HEK293 (cell line): ENCODE measurements around the gene FBXO27.

ENCODE experiments used
- ATF2 ChIP-seq: fragments of 450-650 bp; formaldehyde crosslinking; IDR thresholded peaks from 2 replicates; pipeline ENCODE4 v1.5.1; 2016; ENCODE audit warnings: missing biosample characterization, missing genetic modification characterization, low read depth
- CTCF ChIP-seq: fragments of 450-650 bp; formaldehyde crosslinking; IDR thresholded peaks from 2 replicates; pipeline ENCODE4 v1.5.1; 2016; ENCODE audit warnings: missing biosample characterization, missing genetic modification characterization
- HOXA7 ChIP-seq: sonication (generic); formaldehyde crosslinking; IDR thresholded peaks from 2 replicates; pipeline ENCODE4 v1.8.1; 2022; ENCODE audit warnings: missing genetic modification reagents, borderline replicate concordance
- PRDM10 ChIP-seq: fragments of 450-650 bp; formaldehyde crosslinking; IDR thresholded peaks from 2 replicates; pipeline ENCODE4 v1.5.1; 2016; ENCODE audit warnings: missing biosample characterization, missing genetic modification characterization
- SCRT1 ChIP-seq: fragments of 450-650 bp; formaldehyde crosslinking; IDR thresholded peaks from 2 replicates; pipeline ENCODE4 v1.5.1; 2016; ENCODE audit warnings: missing biosample characterization, missing genetic modification characterization, borderline replicate concordance
- YY1 ChIP-seq: fragments of 450-650 bp; formaldehyde crosslinking; IDR thresholded peaks from 2 replicates; pipeline ENCODE4 v1.5.1; 2018; ENCODE audit warnings: missing biosample characterization, missing genetic modification characterization
- ZBTB49 ChIP-seq: fragments of 450-650 bp; formaldehyde crosslinking; IDR thresholded peaks from 2 replicates; pipeline ENCODE4 v1.5.1; 2016; ENCODE audit warnings: missing biosample characterization, missing genetic modification characterization, low read depth
- ZNF146 ChIP-seq: fragments of 450-650 bp; formaldehyde crosslinking; IDR thresholded peaks from 2 replicates; pipeline ENCODE4 v1.5.1; 2016; ENCODE audit warnings: missing biosample characterization, missing genetic modification characterization
- ZNF274 ChIP-seq, 2 experiments: fragments of 200-500 bp in 1 of 2; fragments of 450-650 bp in 1 of 2; sonication (Bioruptor generic) in 1 of 2; formaldehyde crosslinking in 1 of 2; IDR thresholded peaks; 2 replicates each; pipeline versions ENCODE4 v1.5.1 to v1.6.1; 2014 to 2016; ENCODE audit warnings: borderline replicate concordance in 1 of 2, inconsistent platforms in 1 of 2, low read length in 1 of 2, missing biosample characterization in 1 of 2, missing genetic modification characterization in 1 of 2
- ZNF558 ChIP-seq: fragments of 450-650 bp; formaldehyde crosslinking; IDR thresholded peaks from 2 replicates; pipeline ENCODE4 v1.5.1; 2016; ENCODE audit warnings: missing biosample characterization, missing genetic modification characterization
- ZNF596 ChIP-seq: fragments of 450-650 bp; IDR thresholded peaks from 2 replicates; pipeline ENCODE4 v1.5.0; 2018; ENCODE audit warnings: missing biosample characterization, mild to moderate bottlenecking, missing genetic modification characterization, moderate library complexity

- TF ChIP-seq ZBTB49 (tag by site-specific recombination) = no peak
- TF ChIP-seq SCRT1 (tag by site-specific recombination) = no peak
- no peak for TF ChIP-seq ZNF274 (IDR thresholded peaks at IDR 0.05; ENCODE audit: low read length)
- no peak for TF ChIP-seq ZNF274 (tag by site-specific recombination; IDR thresholded peaks at IDR 0.05; ENCODE audit: borderline replicate concordance)
- no peak for TF ChIP-seq ZNF558 (tag by site-specific recombination)
- TF ChIP-seq CTCF (tag by site-specific recombination) = no peak
- no peak for TF ChIP-seq ZNF146 (tag by site-specific recombination)
- TF ChIP-seq PRDM10 (tag by site-specific recombination) = no peak
- TF ChIP-seq HOXA7 (CRISPR knock-in tag) = no peak
- TF ChIP-seq YY1 (tag by site-specific recombination) = no peak
- TF ChIP-seq ATF2 (tag by site-specific recombination) = no peak
- TF ChIP-seq ZNF596 (tag by site-specific recombination) = no peak
Observed at GRCh38 chr19:39017026-39017425, 15.3 kb downstream of the FBXO27 start.
